Omental fat pad (tissue), 4 donors: Measurements from ENCODE around the gene STK35. TPM values are rescaled to one million over a fixed set of nuclear protein-coding genes. Genes with fewer than 3 reads are reported as not detected.

Experiments
- ATAC-seq: fragments of 150-250 bp; one replicate; pipeline ENCODE4 v1.9.1; 2016; ENCODE audit warnings: mild to moderate bottlenecking, moderate library complexity; ENCODE audit not compliant: low FRiP score
- DNase-seq: peaks from one replicate; pipeline ENCODE4 v3.0.0-alpha.2; 2019; ENCODE audit warnings: low spot score
- total RNA-seq, 4 donors: library from RNA; depleted of rRNA; stranded (reverse); fragments of >200 nt; gene quantifications; one replicate each; pipeline ENCODE4 v1.1.0, GENCODE V29; 2016
- TF ChIP-seq, protein P1 (sequence below), 3 donors: fragments of 450-650 bp; IDR thresholded peaks; one replicate each; pipeline ENCODE4 v1.5.1; 2016 to 2017; ENCODE audit warnings: antibody characterized with exemption in 3 of 3, mild to moderate bottlenecking in 3 of 3, moderate library complexity in 2 of 3

STK35 gene
- total RNA-seq, 4 donors from 2014 or later: 21.6 to 30.0 (median 24.7) TPM

- TF ChIP-seq, protein P1, sequence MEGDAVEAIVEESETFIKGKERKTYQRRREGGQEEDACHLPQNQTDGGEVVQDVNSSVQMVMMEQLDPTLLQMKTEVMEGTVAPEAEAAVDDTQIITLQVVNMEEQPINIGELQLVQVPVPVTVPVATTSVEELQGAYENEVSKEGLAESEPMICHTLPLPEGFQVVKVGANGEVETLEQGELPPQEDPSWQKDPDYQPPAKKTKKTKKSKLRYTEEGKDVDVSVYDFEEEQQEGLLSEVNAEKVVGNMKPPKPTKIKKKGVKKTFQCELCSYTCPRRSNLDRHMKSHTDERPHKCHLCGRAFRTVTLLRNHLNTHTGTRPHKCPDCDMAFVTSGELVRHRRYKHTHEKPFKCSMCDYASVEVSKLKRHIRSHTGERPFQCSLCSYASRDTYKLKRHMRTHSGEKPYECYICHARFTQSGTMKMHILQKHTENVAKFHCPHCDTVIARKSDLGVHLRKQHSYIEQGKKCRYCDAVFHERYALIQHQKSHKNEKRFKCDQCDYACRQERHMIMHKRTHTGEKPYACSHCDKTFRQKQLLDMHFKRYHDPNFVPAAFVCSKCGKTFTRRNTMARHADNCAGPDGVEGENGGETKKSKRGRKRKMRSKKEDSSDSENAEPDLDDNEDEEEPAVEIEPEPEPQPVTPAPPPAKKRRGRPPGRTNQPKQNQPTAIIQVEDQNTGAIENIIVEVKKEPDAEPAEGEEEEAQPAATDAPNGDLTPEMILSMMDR (IDR thresholded peaks at IDR 0.05): no peak
- no peak for DNase-seq
- no peak for ATAC-seq
Observed at GRCh38 chr20:2114990-2115681, 13.5 kb downstream of the STK35 start.

GRCh38 chr20:2116170-2116940, 14.7 kb downstream of the STK35 start:
- TF ChIP-seq, protein P1 (IDR thresholded peaks at IDR 0.05): no peak
- DNase-seq (no peak), ATAC-seq (no peak)

- TF ChIP-seq, protein P1 (IDR thresholded peaks at IDR 0.05): no peak
- DNase-seq: no peak
- ATAC-seq: no peak
Observed at GRCh38 chr20:2118783-2119182, 17.2 kb downstream of the STK35 start.

GRCh38 chr20:2122936-2123335, 21.3 kb downstream of the STK35 start:
- DNase-seq (no peak), ATAC-seq (peak; percentile 60)
- TF ChIP-seq, protein P1 (IDR thresholded peaks at IDR 0.05): no peak

GRCh38 chr20:2123720-2124119, 22.1 kb downstream of the STK35 start:
- TF ChIP-seq, protein P1 (IDR thresholded peaks at IDR 0.05): no peak
- no peak for DNase-seq
- ATAC-seq: no peak

GRCh38 chr20:2124564-2125213, 23.1 kb downstream of the STK35 start:
- TF ChIP-seq, protein P1 (IDR thresholded peaks at IDR 0.05): no peak
- DNase-seq (no peak), ATAC-seq (no peak)
